ENCODE data around the gene SH3BP5.

The SH3BP5 gene

DNA sequence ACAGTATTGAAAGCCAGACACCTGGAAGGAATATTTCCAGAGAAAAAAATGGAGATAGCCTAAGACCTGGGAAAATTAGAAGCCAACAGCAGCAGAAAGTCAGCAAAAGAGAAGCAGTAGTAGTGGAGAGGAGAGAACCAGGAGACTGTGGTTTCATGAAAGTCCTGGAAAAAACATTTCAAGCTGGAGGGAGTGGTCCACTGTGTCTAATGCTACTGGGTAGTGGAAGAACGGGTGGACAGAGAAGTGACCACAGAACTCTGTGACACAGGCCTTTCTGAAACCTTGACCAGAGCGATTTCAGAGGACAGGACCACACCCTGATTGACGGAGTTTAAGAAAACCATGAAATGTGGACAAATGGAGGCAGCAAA lies 15.3 kb upstream of the SH3BP5 start:
- H3K27me3 ChIP-seq (replicated peaks) = no peaks in the 10 kb centered on the region
- no peak overlapping the region for H3K4me3 ChIP-seq (ENCODE audit: low read depth, low read length)
- H3K27ac ChIP-seq = no peak overlapping the region
- TF ChIP-seq, protein P1, sequence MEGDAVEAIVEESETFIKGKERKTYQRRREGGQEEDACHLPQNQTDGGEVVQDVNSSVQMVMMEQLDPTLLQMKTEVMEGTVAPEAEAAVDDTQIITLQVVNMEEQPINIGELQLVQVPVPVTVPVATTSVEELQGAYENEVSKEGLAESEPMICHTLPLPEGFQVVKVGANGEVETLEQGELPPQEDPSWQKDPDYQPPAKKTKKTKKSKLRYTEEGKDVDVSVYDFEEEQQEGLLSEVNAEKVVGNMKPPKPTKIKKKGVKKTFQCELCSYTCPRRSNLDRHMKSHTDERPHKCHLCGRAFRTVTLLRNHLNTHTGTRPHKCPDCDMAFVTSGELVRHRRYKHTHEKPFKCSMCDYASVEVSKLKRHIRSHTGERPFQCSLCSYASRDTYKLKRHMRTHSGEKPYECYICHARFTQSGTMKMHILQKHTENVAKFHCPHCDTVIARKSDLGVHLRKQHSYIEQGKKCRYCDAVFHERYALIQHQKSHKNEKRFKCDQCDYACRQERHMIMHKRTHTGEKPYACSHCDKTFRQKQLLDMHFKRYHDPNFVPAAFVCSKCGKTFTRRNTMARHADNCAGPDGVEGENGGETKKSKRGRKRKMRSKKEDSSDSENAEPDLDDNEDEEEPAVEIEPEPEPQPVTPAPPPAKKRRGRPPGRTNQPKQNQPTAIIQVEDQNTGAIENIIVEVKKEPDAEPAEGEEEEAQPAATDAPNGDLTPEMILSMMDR (IDR thresholded peaks at IDR 0.05; ENCODE audit: low read depth, low read length, missing control alignments) = no peak
- no peaks in the 10 kb centered on the region for H3K36me3 ChIP-seq (replicated peaks)
- DNase-seq = no peak
- in situ Hi-C loops (cut with HindIII; ENCODE audit: low pct_ligation_motif_present, low sequenced_read_pairs) = no loop called here

GRCh38 chr3:15347063-15347736 lies 14.8 kb upstream of the SH3BP5 start:
- Histone ChIP-seq H3K4me3 (ENCODE audit: low read depth, low read length) (no peak overlapping the region), H3K27ac (no peak overlapping the region), H3K36me3 (replicated peaks) (no peaks in the 10 kb centered on the region), H3K27me3 (replicated peaks) (no peaks in the 10 kb centered on the region)
- in situ Hi-C loops (cut with HindIII; ENCODE audit: low pct_ligation_motif_present, low sequenced_read_pairs) = no loop called here
- TF ChIP-seq, protein P1 (IDR thresholded peaks at IDR 0.05; ENCODE audit: low read depth, low read length, missing control alignments) = no peak
- no peak for DNase-seq

DNA sequence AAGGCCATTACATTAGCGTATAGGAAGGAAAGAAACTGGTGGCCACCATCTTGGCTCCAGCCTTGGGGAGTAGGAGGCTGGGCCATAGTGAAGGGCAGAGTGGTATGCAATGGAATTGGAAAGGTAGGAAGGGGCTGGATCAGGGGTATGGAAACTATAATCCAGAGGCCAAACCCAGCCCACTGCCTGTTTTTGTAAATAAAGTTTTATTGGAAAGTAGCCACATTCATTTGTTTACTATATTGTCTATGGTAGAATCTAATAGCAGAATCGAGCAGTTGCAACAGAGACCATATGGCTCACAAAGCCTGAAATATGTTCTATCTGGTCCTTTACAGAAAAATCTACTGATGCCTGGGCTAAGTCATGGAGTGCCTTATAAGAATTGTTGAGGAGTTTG lies 14.1 kb upstream of the SH3BP5 start:
- DNase-seq = no peak
- Histone ChIP-seq H3K27me3 (replicated peaks) (no peaks in the 10 kb centered on the region), H3K4me3 (ENCODE audit: low read depth, low read length) (no peak overlapping the region), H3K27ac (no peak overlapping the region), H3K36me3 (replicated peaks) (no peaks in the 10 kb centered on the region)
- TF ChIP-seq, protein P1 (IDR thresholded peaks at IDR 0.05; ENCODE audit: low read depth, low read length, missing control alignments) = no peak
- in situ Hi-C loops (cut with HindIII; ENCODE audit: low pct_ligation_motif_present, low sequenced_read_pairs) = no loop called here

DNA sequence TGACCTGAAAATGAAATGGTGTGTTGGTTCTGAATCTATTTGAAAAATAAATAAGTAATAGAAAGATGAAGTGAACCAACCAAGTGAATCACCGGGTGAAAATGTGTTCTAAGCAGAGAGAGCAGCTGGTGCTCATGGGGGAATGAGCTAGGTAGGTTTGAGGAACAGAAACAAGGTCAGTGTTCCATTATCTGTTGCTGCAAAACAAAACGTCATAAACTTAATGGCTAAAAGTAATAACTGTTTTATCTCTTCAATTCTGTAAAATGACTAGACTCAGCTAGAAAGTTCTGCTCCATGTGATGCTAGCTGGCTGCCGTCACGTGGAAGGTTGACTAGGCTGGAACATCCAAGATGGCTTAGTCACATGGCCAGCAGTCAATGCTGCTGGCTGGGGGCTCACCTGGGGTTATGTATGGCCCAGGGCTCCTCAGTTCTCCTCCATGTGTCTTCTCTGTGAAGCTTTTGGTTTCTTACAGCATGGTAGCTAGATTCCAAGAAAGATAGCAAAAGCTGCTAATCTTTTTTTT lies 13.3 kb upstream of the SH3BP5 start:
- no peak overlapping the region for H3K4me3 ChIP-seq (ENCODE audit: low read depth, low read length)
- H3K36me3 ChIP-seq (replicated peaks) = no peaks in the 10 kb centered on the region
- H3K27me3 ChIP-seq (replicated peaks) = no peaks in the 10 kb centered on the region
- no peak overlapping the region for H3K27ac ChIP-seq
- DNase-seq = no peak
- TF ChIP-seq, protein P1 (IDR thresholded peaks at IDR 0.05; ENCODE audit: low read depth, low read length, missing control alignments) = no peak
- in situ Hi-C loops (cut with HindIII; ENCODE audit: low pct_ligation_motif_present, low sequenced_read_pairs) = no loop called here

DNA sequence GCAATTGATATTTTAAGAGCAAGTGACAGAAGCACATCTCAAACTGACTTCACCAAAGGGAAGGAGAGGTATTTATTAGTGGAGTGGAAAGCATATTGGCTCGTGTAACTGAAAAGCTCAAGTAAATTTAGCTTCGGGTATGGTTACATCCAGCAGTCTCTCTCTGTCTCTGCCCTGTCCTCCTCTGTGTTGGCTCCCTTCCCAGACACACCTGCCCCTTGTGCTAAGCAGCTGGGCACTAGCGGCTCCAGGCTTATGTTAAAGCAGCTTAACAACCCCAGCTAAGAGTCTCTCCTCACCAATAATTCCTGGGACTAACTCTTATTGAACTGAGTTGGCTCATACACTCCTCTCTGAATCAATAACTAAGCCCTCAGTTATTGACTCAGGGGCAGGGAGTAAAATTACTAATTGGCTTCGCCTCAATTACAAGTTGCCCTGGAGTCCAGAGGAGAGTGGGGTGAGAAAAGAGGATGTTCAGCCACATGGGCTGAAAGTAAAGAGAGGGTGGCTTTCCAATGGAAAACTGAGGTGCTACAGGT lies 12.8 kb upstream of the SH3BP5 start:
- no peak for DNase-seq
- H3K27me3 ChIP-seq (replicated peaks) = no peaks in the 10 kb centered on the region
- in situ Hi-C loops (cut with HindIII; ENCODE audit: low pct_ligation_motif_present, low sequenced_read_pairs) = no loop called here
- H3K27ac ChIP-seq = no peak overlapping the region
- H3K4me3 ChIP-seq (ENCODE audit: low read depth, low read length) = no peak overlapping the region
- H3K36me3 ChIP-seq (replicated peaks) = no peaks in the 10 kb centered on the region
- TF ChIP-seq, protein P1 (IDR thresholded peaks at IDR 0.05; ENCODE audit: low read depth, low read length, missing control alignments) = no peak
